Central memory CD8-positive, alpha-beta T cell (primary cell): Measurements from ENCODE around the gene WDFY1.

ENCODE experiments used
- ATAC-seq: fragments of 150-1000 bp; cut with Tn5 transposase; replicated peaks from 2 replicates; pipeline ENCODE4 v1.10.0; 2022; ENCODE audit warnings: mild to moderate bottlenecking, moderate FRiP score, moderate number of reproducible peaks; ENCODE audit not compliant: poor library complexity, severe bottlenecking; ENCODE audit errors: extremely low read depth
- DNase-seq, 2 donors: peaks; one replicate each; pipeline ENCODE4 v3.0.0; 2021; ENCODE audit warnings: low spot score in 2 of 2
- H3K27ac Mint-ChIP-seq: one replicate; pipeline ENCODE4 v1.8.0; 2022; ENCODE audit warnings: low read depth, mild to moderate bottlenecking, moderate library complexity, mixed read lengths
- H3K27me3 Mint-ChIP-seq: one replicate; pipeline ENCODE4 v1.8.0; 2022; ENCODE audit warnings: mixed read lengths
- H3K36me3 Mint-ChIP-seq: one replicate; pipeline ENCODE4 v1.8.0; 2022; ENCODE audit warnings: mild to moderate bottlenecking, moderate library complexity, mixed read lengths; ENCODE audit not compliant: insufficient read depth
- H3K4me1 Mint-ChIP-seq: one replicate; pipeline ENCODE4 v1.8.0; 2022; ENCODE audit warnings: mixed read lengths
- H3K4me3 Mint-ChIP-seq: one replicate; pipeline ENCODE4 v1.8.0; 2022; ENCODE audit warnings: mild to moderate bottlenecking, moderate library complexity, mixed read lengths
- H3K9me3 Mint-ChIP-seq: one replicate; pipeline ENCODE4 v1.8.0; 2022; ENCODE audit warnings: mixed read lengths

The WDFY1 gene

DNA sequence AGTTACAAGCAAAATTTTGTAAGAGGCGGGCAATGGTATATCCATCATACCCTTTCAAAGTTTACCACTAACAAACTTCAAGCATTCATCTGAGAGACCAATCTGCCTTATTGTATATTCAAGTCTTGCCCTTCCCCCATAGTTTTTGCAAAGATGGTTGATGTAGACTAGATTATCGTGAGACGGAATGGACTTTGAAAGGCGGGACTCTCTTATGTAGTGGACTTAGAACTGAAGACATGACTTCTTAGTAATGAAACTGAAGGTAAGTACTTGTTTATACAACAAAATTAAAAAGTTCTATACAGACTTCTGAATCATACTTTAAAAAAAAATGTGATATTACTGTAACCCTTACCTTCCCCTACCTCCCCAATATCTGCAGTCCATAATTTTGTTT lies 118.1 kb downstream of the WDFY1 start:
- Mint-ChIP-seq H3K27me3 (no peaks in the 10 kb centered on the region), H3K9me3 (no peaks in the 10 kb centered on the region), H3K4me1 (peaks cover 4% of the 10 kb centered on the region), H3K27ac (no peak overlapping the region), H3K4me3 (no peak overlapping the region), H3K36me3 (no peaks in the 10 kb centered on the region)
- no peak for ATAC-seq
- DNase-seq = no peak
